ENCODE results near the gene B3GNT7.
"Not testable (repeated sequence)": the region's sequence is repeated elsewhere in the genome, so short reads cannot be mapped to it uniquely, and the experiment has no call there.

The B3GNT7 gene

DNA sequence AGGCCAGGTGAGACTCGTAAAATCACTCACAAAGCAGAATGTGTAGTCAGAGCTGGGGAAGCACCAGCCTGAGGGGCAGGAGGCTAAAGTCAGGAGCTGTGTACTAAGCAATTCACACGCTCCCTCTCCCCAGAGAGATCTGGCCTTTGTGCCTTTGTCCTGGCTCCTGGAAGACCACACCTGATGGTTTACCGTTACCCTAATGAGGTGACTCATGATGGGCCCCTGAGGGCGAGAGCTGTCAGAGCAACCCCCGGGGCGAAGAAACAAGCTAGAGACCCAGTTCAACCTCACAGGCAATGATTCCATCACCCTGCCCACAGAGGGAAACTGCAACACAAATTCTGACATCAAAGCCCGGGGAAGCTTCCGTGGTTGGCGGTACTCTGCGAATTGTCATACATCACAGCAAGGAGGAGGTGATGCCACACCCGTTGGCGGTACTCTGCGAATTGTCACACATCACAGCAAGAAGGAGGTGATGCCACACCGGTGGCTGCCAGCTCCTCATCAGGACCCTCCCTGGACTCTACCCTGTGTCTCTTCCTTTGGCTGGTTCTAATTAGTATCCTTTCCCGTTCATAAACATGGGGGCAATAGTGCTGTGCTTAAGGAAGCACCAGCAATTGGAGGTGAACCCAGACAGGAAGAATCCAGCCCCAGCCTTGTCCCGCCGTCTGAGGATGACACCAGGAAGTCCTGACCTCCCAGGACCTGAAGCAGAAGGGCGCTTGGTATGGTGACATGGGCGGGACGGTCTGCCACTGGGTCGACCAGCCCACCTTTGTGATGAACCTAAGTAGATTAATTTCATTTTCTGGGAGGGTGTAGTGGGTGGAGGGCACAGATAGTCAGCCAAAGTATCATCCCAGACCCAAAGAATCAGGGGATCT is 30.5 kb downstream of the B3GNT7 start:
- DNase-seq (ENCODE audit: low read depth in 2 of 2), result peak in 1 of 2 donors; percentile 51

DNA sequence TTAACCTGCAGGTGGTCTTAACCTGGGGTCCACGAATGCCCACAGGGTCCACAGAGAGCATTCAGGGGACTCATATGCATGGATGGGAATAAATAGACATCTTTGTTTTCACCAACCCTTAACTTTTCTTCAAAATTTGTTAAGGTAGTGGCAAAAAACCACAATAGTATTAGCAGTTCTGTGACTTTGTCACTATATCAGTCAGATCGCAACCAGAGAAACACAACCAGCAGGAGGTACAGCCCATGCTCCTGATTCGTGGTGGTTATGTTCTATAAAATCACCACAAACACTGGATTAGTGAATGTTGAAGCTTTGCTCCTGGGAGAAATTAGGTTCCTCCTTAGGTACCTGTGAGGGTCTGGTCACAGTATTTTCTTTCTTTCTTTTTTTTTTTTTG is 31.6 kb downstream of the B3GNT7 start:
- DNase-seq (ENCODE audit: low read depth in 2 of 2), result no peak

DNA sequence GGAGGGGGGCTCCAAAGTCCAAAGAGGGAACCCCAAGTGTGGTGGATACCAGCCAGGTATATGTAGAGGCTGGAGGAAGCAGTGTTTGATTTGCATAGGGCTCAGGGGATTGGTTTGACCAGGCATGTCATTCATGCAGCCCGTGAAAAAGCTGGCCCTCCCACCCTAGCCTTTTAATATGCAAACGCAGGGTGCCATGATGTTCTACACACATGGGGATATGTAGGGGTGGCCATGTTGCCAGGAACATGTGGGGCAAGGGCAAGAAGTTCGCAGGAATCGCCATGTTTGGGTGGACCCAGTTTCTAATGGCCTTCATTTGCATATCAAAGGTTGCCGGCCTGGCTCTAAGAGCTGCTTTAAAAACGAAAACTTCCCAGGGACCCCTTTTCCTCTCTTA is 33.6 kb downstream of the B3GNT7 start:
- DNase-seq (ENCODE audit: low read depth in 2 of 2), result no peak

DNA sequence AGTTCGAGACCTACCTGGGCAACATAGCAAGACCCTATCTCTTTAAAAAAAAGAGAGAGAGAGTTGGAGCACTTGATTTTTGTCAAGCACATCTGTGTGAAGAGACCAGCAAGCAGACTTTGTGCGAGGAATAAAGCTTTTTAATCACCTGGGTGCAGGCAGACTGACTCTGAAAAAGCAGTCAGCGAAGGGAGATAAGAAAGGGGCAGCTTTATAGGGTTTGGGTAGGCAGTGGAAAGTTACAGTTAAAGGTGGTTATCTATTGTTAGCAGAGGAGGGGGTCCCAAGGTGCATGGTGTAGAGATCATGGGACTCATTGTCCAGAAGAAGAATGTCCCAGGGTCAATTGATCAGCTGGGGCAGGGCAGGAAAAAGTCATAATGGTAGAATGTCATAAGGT is 34.4 kb downstream of the B3GNT7 start:
- DNase-seq (ENCODE audit: low read depth in 2 of 2), result no peak

DNA sequence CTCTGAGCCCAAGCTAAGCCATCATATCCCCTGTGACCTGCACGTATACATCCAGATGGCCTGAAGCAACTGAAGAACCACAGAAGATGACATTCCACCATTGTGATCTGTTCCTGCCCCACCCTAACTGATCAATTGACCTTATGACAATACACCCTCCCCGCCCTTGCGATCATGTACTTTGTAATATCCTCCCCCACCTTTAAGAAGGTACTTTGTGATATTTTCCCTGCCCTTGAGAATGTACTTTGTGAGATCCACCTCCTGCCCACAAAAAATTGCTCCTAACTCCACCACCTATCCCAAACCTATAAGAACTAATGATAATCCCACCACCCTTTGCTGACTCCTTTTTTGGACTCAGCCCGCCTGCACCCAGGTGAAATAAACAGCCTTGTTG is 34.9 kb downstream of the B3GNT7 start:
- DNase-seq (ENCODE audit: low read depth in 2 of 2), result not testable (repeated sequence)

DNA sequence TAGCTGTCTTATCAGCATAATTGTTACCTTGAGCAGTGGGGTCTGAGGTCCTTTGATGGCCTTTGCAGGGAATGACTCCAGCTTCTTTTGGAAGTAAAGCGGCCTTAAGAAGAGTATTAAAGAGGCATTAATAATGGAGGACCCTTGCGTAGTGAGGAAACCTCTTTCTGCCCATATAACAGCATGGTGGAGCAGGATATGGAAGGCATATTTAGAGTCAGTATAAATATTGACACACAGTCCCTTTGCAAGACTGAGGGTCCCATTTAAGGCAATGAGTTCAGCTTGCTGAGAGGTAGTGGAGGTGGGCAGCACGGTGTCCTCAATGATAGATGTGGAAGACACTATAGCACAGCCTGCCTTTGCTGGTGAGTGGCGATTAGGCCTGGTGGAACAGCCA is 36.1 kb downstream of the B3GNT7 start:
- no peak for DNase-seq (ENCODE audit: low read depth in 2 of 2)

DNA sequence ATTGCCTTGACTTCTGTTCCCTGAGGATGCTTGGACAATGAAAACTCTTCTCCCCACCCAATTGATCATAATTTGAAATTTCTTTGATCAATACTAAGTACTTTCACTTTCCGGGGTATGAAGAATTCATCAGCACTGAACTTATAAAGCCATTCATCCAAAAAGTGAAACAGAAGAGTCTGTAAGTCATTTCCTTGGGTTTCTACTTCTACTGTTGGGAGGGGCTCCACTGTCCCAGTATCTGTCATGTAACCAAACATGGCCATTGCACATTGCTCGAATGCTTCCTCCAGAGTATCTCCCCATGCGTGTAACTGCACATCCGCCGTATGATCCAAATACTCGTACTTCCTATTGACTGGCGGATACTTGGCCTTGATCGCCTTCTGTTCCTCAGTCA is 38.5 kb downstream of the B3GNT7 start:
- DNase-seq (ENCODE audit: low read depth in 2 of 2), result no peak

DNA sequence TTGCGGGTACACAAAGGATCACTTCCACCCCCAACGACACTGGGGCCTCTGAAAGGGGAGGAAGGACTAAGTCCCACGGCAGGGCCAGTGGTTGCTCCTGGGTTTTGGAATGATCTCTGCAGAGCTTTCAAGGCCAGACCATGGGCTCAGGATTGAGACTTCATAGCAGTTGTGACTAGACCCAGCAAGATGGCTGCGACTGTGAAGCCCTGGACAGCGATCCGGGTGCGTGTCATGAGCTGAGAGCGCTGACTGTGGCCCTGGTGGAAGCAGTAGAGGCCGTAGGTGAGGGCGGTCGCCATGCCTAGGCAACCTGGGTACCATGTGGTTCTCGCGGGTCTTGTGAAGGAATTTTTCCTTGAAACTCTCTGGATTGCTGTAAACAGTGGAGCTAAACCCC is 41.4 kb downstream of the B3GNT7 start:
- no peak for DNase-seq (ENCODE audit: low read depth in 2 of 2)

DNA sequence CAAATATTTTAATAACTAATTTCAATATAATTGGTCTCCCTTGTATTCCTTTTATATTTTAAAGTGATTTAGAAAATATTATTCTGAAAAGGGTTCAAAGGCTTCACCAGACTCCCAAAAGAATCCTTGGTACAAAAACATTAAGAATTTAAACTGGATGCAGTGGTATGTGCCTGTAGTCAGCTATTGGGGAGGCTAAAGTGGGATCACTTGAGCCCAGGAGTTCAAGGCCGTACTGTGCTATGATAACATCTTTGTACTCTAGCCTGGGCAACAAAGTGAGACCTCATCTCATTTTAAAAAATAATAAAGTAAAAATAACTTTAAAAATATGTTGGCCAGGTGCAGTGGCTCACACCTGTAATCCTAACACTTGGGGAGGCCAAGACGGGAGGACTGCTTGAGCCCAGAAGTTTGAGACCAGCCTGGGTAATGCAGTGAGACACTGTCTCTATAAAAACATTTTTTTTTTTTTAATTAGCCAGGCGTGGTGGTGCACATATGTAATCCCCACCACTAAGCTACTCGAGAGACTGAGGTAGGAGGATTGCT is 54.1 kb downstream of the B3GNT7 start:
- DNase-seq (ENCODE audit: low read depth in 2 of 2), result no peak

DNA sequence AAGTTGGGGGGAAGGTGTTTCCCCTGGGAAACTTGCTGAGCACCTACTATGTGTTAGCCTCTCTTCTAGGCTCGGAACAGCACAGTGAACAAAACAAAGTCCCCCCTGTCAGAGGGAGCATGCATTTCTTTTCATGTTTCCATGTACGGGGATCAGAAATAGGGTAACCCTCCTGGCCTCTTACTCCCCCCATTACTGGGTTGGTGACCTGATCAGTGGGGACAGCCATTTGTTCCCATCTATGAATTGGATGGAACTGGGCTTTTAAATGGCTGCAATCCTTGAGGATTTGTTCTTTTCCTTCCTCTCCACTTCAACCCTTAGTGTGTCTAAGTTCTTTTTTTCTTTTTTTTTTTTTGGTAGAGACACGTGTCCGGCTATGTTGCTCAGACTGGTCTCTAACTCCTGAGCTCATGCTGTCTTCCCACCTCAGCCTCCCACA is 55.1 kb downstream of the B3GNT7 start:
- no peak for DNase-seq (ENCODE audit: low read depth in 2 of 2)

Data from stimulated activated CD4-positive, alpha-beta T cell treated with anti-CD3 and anti-CD28 coated beads, Interleukin-1b, Interleukin-23, amount 100 ng/mL, for 4 hours (primary cell).